Stromal cell of bone marrow (primary cell): ENCODE results near the gene KLK1.

Experiments used
- DNase-seq: peaks from one replicate; pipeline ENCODE4 v3.0.0-alpha.2; 2012; ENCODE audit warnings: low read depth

The KLK1 gene

GRCh38 chr19:50823389-50824042 lies at the start of gene KLK1:
KLK1 (minus strand) TSS chr19:50823787; CDS start chr19:50823748, 39 bp downstream.
- DNase-seq = no peak

- no peak for DNase-seq
Observed at GRCh38 chr19:50873056-50873455, 49.5 kb upstream of the KLK1 start, which contains the start of gene KLK2. KLK2 (plus strand) TSS chr19:50873439; CDS start chr19:50873474, 35 bp downstream.

- DNase-seq = no peak
Observed at GRCh38 chr19:50870417-50871089, 47.0 kb upstream of the KLK1 start.

GRCh38 chr19:50869479-50869878 lies 45.9 kb upstream of the KLK1 start:
- no peak for DNase-seq

- no peak for DNase-seq
Observed at GRCh38 chr19:50861496-50862286, 38.1 kb upstream of the KLK1 start.

GRCh38 chr19:50861010-50861409 lies 37.4 kb upstream of the KLK1 start:
- DNase-seq = no peak

GRCh38 chr19:50859849-50860248 lies 36.3 kb upstream of the KLK1 start:
- DNase-seq = no peak

GRCh38 chr19:50858886-50859285 lies 35.3 kb upstream of the KLK1 start:
- DNase-seq = no peak

- DNase-seq = no peak
Observed at GRCh38 chr19:50857366-50857765, 33.8 kb upstream of the KLK1 start.

GRCh38 chr19:50854636-50855410 lies 31.2 kb upstream of the KLK1 start, which contains the start of gene KLK3:
KLK3 (plus strand) TSS chr19:50854915; CDS start chr19:50854956, 41 bp downstream.
- DNase-seq = no peak

GRCh38 chr19:50851620-50852019 lies 28.0 kb upstream of the KLK1 start:
- DNase-seq = no peak

GRCh38 chr19:50850738-50851137 lies 27.2 kb upstream of the KLK1 start:
- DNase-seq = no peak

GRCh38 chr19:50844296-50844935 lies 20.8 kb upstream of the KLK1 start:
- no peak for DNase-seq

GRCh38 chr19:50843701-50844221 lies 20.2 kb upstream of the KLK1 start:
- DNase-seq = no peak

- DNase-seq = no peak
Observed at GRCh38 chr19:50843205-50843604, 19.6 kb upstream of the KLK1 start.

GRCh38 chr19:50842130-50842529 lies 18.5 kb upstream of the KLK1 start:
- DNase-seq = no peak

GRCh38 chr19:50839712-50840655 lies 16.4 kb upstream of the KLK1 start:
- DNase-seq = no peak

- DNase-seq = no peak
Observed at GRCh38 chr19:50838239-50838638, 14.7 kb upstream of the KLK1 start.

GRCh38 chr19:50837300-50837699 lies 13.7 kb upstream of the KLK1 start:
- no peak for DNase-seq

GRCh38 chr19:50836543-50837195 lies 13.1 kb upstream of the KLK1 start:
- DNase-seq = no peak
